Left ventricle myocardium superior (tissue), 1 donor: ENCODE data around the gene OSTC. TPM values are rescaled to one million over a fixed set of nuclear protein-coding genes. Genes with fewer than 3 reads are reported as not detected.

ENCODE experiments used
- ATAC-seq: fragments of 200-7000 bp; cut with Tn5 transposase; one replicate; pipeline ENCODE4 v1.9.1; 2020; ENCODE audit warnings: mild to moderate bottlenecking, moderate library complexity
- DNase-seq: peaks from one replicate; pipeline ENCODE4 v3.0.0-alpha.2; 2020
- intact Hi-C: fragments of 100-400 bp; cut with micrococcal nuclease; formaldehyde crosslinking; loops from one replicate; pipeline ENCODE4 v1.11.0; 2022
- long read RNA-seq: library from polyadenylated mRNA; unstranded; transcript quantifications from one replicate; pipeline ENCODE4 v2.0.0, GENCODE V29; 2021
- total RNA-seq: library from RNA; stranded (reverse); fragmentation: NEBNext Ultra II Directional; extraction: Animal tissue kit (Norgen Biotek cat#: 25700); gene quantifications from one replicate; pipeline ENCODE4 v1.2.1, GENCODE V29; 2021
- donor health status: DM: no; HTN: yes; CAD: no; lungs with severe emphysema.

OSTC gene
- 26.7 TPM for total RNA-seq
- long read RNA-seq, transcript OSTC-201 (4 exons, 1,077 nt) = major isoform, 46 of 46 reads
- long read RNA-seq, partial matches to known transcripts = 0 of 46 reads
- long read RNA-seq, other reads (novel, unspliced or antisense) = 0 of 46 reads

GRCh38 chr4:108650212-108651013 lies at the start of gene OSTC:
Gene OSTC, plus strand, starts transcription at chr4:108650599. Its CDS starts 57 bp downstream, at chr4:108650656.
- ATAC-seq = peak; percentile 98
- intact Hi-C loops = no loop called here
- peak; percentile 97 for DNase-seq

- ATAC-seq (no peak), DNase-seq (no peak)
- intact Hi-C loops = no loop called here
Measured at GRCh38 chr4:108601106-108601505, 49.3 kb upstream of the OSTC start.

GRCh38 chr4:108601532-108601931 lies 48.9 kb upstream of the OSTC start:
- intact Hi-C loops = no loop called here
- ATAC-seq = no peak
- DNase-seq = no peak

- intact Hi-C loops = no loop called here
- DNase-seq = no peak
Measured at GRCh38 chr4:108602163-108602562, 48.2 kb upstream of the OSTC start.

GRCh38 chr4:108607079-108607815 lies 43.2 kb upstream of the OSTC start:
- ATAC-seq (no peak), DNase-seq (no peak)
- intact Hi-C loops = no loop called here

More at GRCh38 chr4:108602163-108602562, 48.2 kb upstream of the OSTC start:
- no peak for ATAC-seq

GRCh38 chr4:108611365-108611764 lies 39.0 kb upstream of the OSTC start:
- ATAC-seq (no peak), DNase-seq (no peak)
- intact Hi-C loops = no loop called here

- ATAC-seq (no peak), DNase-seq (no peak)
- intact Hi-C loops = no loop called here
Measured at GRCh38 chr4:108612365-108612764, 38.0 kb upstream of the OSTC start.

- intact Hi-C loops = no loop called here
- no peak for DNase-seq
- ATAC-seq = peak; percentile 19
Measured at GRCh38 chr4:108619372-108620100, 30.9 kb upstream of the OSTC start.

- peak; percentile 100 for ATAC-seq
- peak; percentile 97 for DNase-seq
- intact Hi-C loops = no loop called here
Measured at GRCh38 chr4:108620101-108620932, 30.1 kb upstream of the OSTC start, which contains the start of gene RPL34. Gene RPL34, plus strand, starts transcription at chr4:108620576. Its CDS starts 1,384 bp downstream, at chr4:108621960.

- intact Hi-C loops = no loop called here
Measured at GRCh38 chr4:108620933-108621905, 29.2 kb upstream of the OSTC start.

GRCh38 chr4:108622022-108622421 lies 28.4 kb upstream of the OSTC start:
- ATAC-seq = no peak
- DNase-seq = no peak
- intact Hi-C loops = no loop called here

More at GRCh38 chr4:108620933-108621905, 29.2 kb upstream of the OSTC start:
- DNase-seq (no peak), ATAC-seq (no peak)

GRCh38 chr4:108622828-108623227 lies 27.6 kb upstream of the OSTC start:
- intact Hi-C loops = no loop called here
- DNase-seq = no peak
- no peak for ATAC-seq

- no peak for ATAC-seq
- no peak for DNase-seq
- intact Hi-C loops = no loop called here
Measured at GRCh38 chr4:108624263-108625056, 25.9 kb upstream of the OSTC start.

- DNase-seq = no peak
- intact Hi-C loops = no loop called here
- no peak for ATAC-seq
Measured at GRCh38 chr4:108626056-108626455, 24.3 kb upstream of the OSTC start.

GRCh38 chr4:108628411-108628810 lies 22.0 kb upstream of the OSTC start:
- intact Hi-C loops = no loop called here
- no peak for ATAC-seq

GRCh38 chr4:108635070-108635655 lies 15.2 kb upstream of the OSTC start:
- DNase-seq (no peak), ATAC-seq (no peak)
- intact Hi-C loops = no loop called here

More at GRCh38 chr4:108628411-108628810, 22.0 kb upstream of the OSTC start:
- DNase-seq = no peak
